22Rv1 (cell line): ENCODE results near the gene LCP2.

Experiments
- H3K27ac ChIP-seq: fragments of 450-650 bp; 2 replicates; pipeline ENCODE4 v1.5.1; 2017
- CTCF ChIP-seq: fragments of 450-650 bp; IDR thresholded peaks from 2 replicates; pipeline ENCODE4 v1.5.1; 2017; ENCODE audit warnings: mild to moderate bottlenecking
- ZFX ChIP-seq: fragments of 450-650 bp; IDR thresholded peaks from 2 replicates; pipeline ENCODE4 v1.6.1; 2017; ENCODE audit warnings: antibody characterized with exemption, borderline replicate concordance

The LCP2 gene

DNA sequence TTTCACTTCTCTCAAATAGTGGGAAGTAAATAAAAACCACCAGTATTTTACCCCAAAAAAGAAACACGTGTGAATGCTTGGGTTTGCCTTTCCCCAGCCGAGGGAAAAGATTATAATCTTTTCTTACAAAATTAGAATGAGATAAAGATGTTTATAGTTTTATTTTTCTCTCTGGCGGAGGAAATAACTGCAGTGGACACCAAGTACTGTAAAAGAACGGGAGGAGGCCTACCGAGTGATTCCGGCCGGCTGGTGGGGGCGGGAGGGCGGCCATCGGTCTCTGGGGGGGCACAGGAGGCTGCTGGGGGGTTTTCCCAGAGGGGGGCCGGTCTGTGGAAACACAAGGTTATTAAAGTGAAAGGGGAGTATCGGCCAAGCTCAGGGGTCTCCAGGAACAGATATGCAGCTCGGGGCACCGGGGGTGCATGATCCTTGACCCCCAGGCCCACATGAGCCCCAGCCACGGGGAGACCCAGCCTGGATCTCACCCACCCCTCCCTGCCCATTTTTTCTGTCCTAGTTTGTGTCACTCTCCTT, 29.4 kb downstream of the LCP2 start:
- H3K27ac ChIP-seq, result no peak overlapping the region
- TF ChIP-seq ZFX (no peak), CTCF (peak; percentile 60)

- peak; percentile 89 for TF ChIP-seq CTCF
- no peak for TF ChIP-seq ZFX
- no peak overlapping the region for H3K27ac ChIP-seq
These were observed 30.0 kb downstream of the LCP2 start for GRCh38 chr5:170267431-170268152.

- H3K27ac ChIP-seq, result no peak overlapping the region
- TF ChIP-seq CTCF (no peak), ZFX (no peak)
These were observed 30.8 kb downstream of the LCP2 start for GRCh38 chr5:170266570-170267381.

- no peak for TF ChIP-seq ZFX
- no peak for TF ChIP-seq CTCF
- no peak overlapping the region for H3K27ac ChIP-seq
These were observed 32.1 kb downstream of the LCP2 start for GRCh38 chr5:170265522-170265921.

DNA sequence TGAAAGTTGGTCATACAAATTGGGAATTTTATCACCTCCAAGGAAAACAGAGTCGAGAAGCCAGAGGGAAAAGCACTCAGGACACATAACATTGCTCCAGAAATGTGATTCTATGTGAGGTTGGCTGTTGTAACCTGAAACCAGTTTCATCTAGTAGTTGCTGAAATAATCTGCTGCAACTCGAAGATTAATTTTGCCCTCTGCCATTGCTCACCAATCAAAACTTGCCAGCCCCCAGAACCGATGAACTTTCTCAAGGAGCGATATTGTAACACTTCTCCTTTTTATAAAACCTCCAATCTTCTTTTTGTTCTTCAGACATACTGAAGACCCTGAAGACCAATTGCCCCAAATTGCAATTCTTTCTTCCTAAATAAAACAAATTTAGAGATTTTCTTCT, 33.7 kb downstream of the LCP2 start:
- TF ChIP-seq CTCF (no peak), ZFX (no peak)
- H3K27ac ChIP-seq, result no peak overlapping the region

DNA sequence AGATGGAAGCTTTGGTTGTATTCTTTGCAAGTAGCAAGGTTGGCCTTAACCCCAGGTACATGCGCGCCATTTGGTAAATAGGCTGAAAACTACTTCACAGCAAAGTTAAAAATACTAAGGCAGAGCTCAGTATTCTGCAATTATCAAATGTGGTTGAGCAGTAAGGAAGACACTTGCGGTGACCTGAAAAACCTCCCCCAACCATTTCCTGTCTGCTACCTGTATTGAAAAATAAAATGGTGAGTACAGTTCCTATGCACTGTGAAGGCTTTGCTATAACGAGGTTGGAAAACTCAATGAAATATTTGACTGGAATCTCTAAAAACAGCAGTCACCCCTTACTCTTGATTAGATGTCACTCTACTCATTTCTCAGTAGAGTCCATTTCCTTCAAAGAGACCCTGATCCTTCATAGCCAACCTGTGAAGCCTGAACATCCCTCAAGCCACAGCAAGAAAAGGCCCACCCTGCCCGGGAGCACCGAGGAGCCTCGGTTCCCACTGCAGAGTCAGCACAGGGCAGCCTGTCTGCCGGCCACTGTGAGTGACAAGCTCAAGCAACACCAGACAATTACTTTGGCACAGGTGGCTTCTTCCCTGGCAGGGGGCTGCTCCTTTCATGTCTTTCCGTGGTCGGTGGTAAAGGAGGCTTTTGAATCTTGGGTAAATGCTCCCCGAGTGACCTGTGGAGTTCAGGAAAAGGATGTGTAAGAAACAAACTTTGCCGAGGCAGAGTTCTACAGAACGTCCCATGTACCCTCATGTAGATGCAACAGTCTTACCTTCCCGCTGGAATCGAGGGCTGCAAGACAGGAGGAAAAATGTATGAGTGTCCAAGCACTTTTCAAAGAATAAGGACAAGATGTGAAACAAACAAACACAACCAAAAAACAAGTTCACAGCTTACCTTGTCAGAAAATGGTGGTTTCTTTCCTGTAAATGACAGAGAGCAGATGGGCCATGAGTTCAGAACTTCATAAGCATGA, 35.2 kb downstream of the LCP2 start:
- no peak overlapping the region for H3K27ac ChIP-seq
- TF ChIP-seq ZFX, result no peak

DNA sequence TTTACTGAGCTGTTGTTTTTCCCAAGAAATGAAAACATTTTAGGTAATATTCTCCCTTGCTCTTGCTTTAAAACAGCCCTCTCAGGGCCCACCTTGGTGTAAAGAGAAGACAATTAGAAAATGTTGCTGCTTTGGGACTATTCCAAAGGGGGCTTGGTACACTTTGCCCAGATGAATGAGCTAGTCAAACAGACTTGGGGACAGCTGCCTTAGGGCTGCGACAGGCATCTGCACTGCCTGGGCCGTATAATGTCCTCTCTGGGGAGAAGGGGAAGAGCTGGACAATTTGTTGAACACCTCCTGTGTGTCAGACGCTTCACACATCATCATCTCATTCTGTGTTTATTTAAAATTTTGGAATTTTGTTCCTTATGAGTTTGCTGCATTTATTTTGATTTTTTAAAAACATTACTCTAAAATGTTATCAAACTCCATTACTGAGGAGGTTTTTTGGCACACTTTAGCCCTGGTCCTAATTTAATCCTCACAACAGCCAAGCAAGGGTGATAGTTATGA, 36.0 kb downstream of the LCP2 start:
- no peak for TF ChIP-seq ZFX
- no peak for TF ChIP-seq CTCF
- no peak overlapping the region for H3K27ac ChIP-seq
